Sigmoid colon (tissue), 7 donors: ENCODE data around the gene KLHL12. TPM values are rescaled to one million over a fixed set of nuclear protein-coding genes. Genes with fewer than 3 reads are reported as not detected.
"Not testable (repeated sequence)": the region's sequence is repeated elsewhere in the genome, so short reads cannot be mapped to it uniquely, and the experiment has no call there.

Experiments
- DNase-seq: peaks from one replicate; pipeline ENCODE4 v3.0.0-alpha.2; 2019
- H3K27ac ChIP-seq, 4 donors: fragments of 200-600 bp; sonication (generic); one replicate each; pipeline ENCODE4 v1.5.1; 2016 to 2019; ENCODE audit warnings: mild to moderate bottlenecking in 1 of 4
- H3K27me3 ChIP-seq, 3 donors: fragments of 200-600 bp; sonication (generic); one replicate each; pipeline ENCODE4 v1.5.1; 2019; ENCODE audit warnings: mild to moderate bottlenecking in 1 of 3
- H3K36me3 ChIP-seq, 4 donors: fragments of 200-600 bp; sonication (generic); one replicate each; pipeline ENCODE4 v1.5.1; 2016 to 2019
- H3K4me1 ChIP-seq, 4 donors: fragments of 200-600 bp; sonication (generic); one replicate each; pipeline ENCODE4 v1.5.1; 2017 to 2019
- H3K4me3 ChIP-seq, 4 donors: fragments of 200-600 bp; sonication (generic); one replicate each; pipeline ENCODE4 v1.5.1; 2017 to 2019; ENCODE audit warnings: mild to moderate bottlenecking in 2 of 4, moderate library complexity in 1 of 4
- H3K9me3 ChIP-seq, 4 donors: fragments of 200-600 bp in 3 of 4; sonication (generic) in 3 of 4; one replicate each; pipeline versions ENCODE4 v1.5.1 to v1.6.1; 2013 to 2019
- EP300 ChIP-seq, 4 donors: sonication (generic); formaldehyde crosslinking; IDR thresholded peaks; one replicate each; pipeline ENCODE4 v1.6.1; 2017; ENCODE audit warnings: antibody characterized with exemption in 4 of 4
- POLR2A ChIP-seq, 2 donors: fragments of 450-650 bp; IDR thresholded peaks; one replicate each; pipeline ENCODE4 v1.6.1; 2016; ENCODE audit warnings: antibody characterized with exemption in 2 of 2, mild to moderate bottlenecking in 2 of 2, moderate library complexity in 2 of 2
- POLR2AphosphoS5 ChIP-seq, 4 donors: sonication (generic); formaldehyde crosslinking; IDR thresholded peaks; one replicate each; pipeline ENCODE4 v1.6.1; 2017; ENCODE audit warnings: antibody characterized with exemption in 4 of 4
- WGBS, 2 donors: extraction: QIAGEN DNeasy Blood & Tissue Kit; methylation state at CpG; one replicate each; pipeline ENCODE4 v1.1.7; 2013; 5-methylcytosine and 5-hydroxymethylcytosine counted together
- intact Hi-C: fragments of 100-400 bp; cut with DNase I; formaldehyde crosslinking; loops from one replicate; pipeline ENCODE4 v1.15.1; 2023
- polyA plus RNA-seq, 3 donors: library from polyadenylated mRNA; stranded (reverse); fragments of 200-250 nt; gene quantifications; one replicate each; pipeline ENCODE4 v1.2.3, GENCODE V29; 2013
- total RNA-seq, 4 donors: library from RNA; depleted of rRNA; stranded (reverse); fragments of >200 nt; gene quantifications; one replicate each; pipeline ENCODE4 v1.1.0, GENCODE V29; 2016
- TF ChIP-seq, protein P1 (sequence below), 4 experiments: fragments of 450-650 bp in 3 of 4; fragments of 200-600 bp in 1 of 4; IDR thresholded peaks; one replicate each; pipeline ENCODE4 v1.5.1; 2016 to 2019; ENCODE audit warnings: antibody characterized with exemption in 4 of 4, mild to moderate bottlenecking in 3 of 4, moderate library complexity in 2 of 4
- donor health status: healthy with polysubstance abuse.
- donor health status: Bipolar disorder and iron deficiency.
- donor health status: healthy.

KLHL12 gene
- total and polyA plus RNA-seq, 7 donors, result 12.9 to 27.0 (median 18.3) TPM

DNA sequence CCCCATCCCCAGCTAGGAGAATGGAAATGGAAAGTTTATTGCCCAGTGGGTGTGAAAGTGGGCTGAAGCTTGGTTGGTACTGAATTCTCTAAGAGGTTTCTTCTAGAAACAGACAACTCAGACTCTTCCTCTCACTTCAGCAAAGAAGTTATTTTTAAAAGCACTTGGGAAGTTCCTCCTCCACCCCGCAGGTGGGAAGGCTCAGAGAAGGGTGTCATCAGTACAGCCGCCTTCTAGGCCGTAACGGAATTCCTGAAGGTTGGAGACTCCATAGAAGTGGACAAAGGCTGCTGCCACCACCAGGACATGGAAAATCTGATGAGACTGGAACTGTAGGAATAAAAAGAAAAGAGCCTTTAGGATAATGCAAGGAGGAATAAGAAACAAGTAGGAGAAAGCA is 14.3 kb upstream of the KLHL12 start:
- peaks cover 21 to 68% (median 53%) of the 10 kb centered on the region in 4 donors for H3K36me3 ChIP-seq
- no peak overlapping the region for H3K27ac ChIP-seq
- 92 to 94% methylated on average over 4 of the region's 4 CpGs for WGBS, 2 donors
- intact Hi-C loops, result no loop called here
- TF ChIP-seq POLR2AphosphoS5 (IDR thresholded peaks at IDR 0.05) (no peak), POLR2A (IDR thresholded peaks at IDR 0.05) (no peak), EP300 (IDR thresholded peaks at IDR 0.05) (no peak)
- TF ChIP-seq, protein P1, sequence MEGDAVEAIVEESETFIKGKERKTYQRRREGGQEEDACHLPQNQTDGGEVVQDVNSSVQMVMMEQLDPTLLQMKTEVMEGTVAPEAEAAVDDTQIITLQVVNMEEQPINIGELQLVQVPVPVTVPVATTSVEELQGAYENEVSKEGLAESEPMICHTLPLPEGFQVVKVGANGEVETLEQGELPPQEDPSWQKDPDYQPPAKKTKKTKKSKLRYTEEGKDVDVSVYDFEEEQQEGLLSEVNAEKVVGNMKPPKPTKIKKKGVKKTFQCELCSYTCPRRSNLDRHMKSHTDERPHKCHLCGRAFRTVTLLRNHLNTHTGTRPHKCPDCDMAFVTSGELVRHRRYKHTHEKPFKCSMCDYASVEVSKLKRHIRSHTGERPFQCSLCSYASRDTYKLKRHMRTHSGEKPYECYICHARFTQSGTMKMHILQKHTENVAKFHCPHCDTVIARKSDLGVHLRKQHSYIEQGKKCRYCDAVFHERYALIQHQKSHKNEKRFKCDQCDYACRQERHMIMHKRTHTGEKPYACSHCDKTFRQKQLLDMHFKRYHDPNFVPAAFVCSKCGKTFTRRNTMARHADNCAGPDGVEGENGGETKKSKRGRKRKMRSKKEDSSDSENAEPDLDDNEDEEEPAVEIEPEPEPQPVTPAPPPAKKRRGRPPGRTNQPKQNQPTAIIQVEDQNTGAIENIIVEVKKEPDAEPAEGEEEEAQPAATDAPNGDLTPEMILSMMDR (IDR thresholded peaks at IDR 0.05), result no peak
- H3K4me1 ChIP-seq, result no peaks in the 10 kb centered on the region
- DNase-seq, result no peak
- H3K9me3 ChIP-seq, result no peaks in the 10 kb centered on the region
- H3K4me3 ChIP-seq, result no peak overlapping the region
- H3K27me3 ChIP-seq, result no peaks in the 10 kb centered on the region

DNA sequence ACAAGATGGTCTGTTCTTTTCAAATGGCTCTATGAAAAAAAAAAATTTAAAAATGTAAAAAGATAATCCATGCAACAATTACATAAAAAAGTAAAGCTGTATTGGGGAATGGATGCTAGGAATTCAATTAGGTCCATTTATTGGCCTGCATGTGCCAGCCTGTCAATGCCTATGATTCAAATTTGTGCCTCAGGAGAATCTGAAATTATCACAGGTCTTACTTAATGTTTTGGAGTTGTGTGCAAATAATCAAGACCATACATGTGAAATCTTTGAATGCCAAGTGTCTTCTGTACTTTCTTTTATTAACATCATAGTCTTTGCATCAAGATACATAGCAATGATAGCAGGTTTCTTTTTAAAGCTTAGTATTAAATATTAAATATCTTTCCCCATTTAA is 13.5 kb upstream of the KLHL12 start:
- Histone ChIP-seq H3K36me3 (peaks cover 16 to 60% (median 45%) of the 10 kb centered on the region in 4 donors), H3K4me1 (no peaks in the 10 kb centered on the region), H3K4me3 (no peak overlapping the region), H3K9me3 (no peaks in the 10 kb centered on the region), H3K27ac (no peak overlapping the region), H3K27me3 (no peaks in the 10 kb centered on the region)
- intact Hi-C loops, result no loop called here
- TF ChIP-seq POLR2AphosphoS5 (IDR thresholded peaks at IDR 0.05), result no peak
- no peak for TF ChIP-seq EP300 (IDR thresholded peaks at IDR 0.05)
- no peak for TF ChIP-seq POLR2A (IDR thresholded peaks at IDR 0.05)
- TF ChIP-seq, protein P1 (IDR thresholded peaks at IDR 0.05), result no peak
- DNase-seq, result no peak

DNA sequence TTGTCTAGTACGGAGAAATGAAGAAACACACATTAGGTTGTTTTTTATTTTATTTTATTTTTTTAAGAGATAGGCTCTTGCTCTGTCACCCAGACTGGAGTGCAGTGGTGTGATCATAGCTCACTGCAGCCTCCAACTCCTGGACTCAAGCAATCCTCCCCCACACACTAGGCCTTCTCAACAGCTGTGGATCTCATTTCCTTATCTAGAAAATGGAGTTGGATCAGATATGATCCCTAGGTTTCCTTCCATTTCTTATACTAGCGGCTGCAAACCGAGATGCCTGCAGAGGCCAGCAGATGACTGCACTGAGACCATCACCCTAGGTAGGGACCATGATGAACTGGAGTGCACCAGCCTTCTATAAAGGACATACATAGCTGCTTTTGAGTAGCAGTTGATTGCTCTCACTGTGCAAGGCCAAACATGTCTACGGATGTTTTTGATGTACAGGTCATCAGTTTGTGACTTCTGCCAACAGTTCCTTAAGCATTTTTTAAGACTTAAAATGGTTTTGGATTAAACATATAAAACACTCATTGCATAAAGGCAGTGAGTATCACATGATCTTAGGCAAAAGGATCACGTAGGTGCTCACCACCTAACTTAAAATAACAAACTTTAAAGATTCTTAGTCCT is 11.4 kb upstream of the KLHL12 start:
- DNase-seq, result no peak
- Histone ChIP-seq H3K4me3 (no peak overlapping the region), H3K9me3 (no peaks in the 10 kb centered on the region), H3K4me1 (no peaks in the 10 kb centered on the region), H3K27ac (no peak overlapping the region), H3K27me3 (no peaks in the 10 kb centered on the region), H3K36me3 (peaks cover 3 to 38% (median 24%) of the 10 kb centered on the region in 4 donors)
- intact Hi-C loops, result no loop called here
- 90 to 91% methylated on average over 5 of the region's 5 CpGs for WGBS, 2 donors
- TF ChIP-seq EP300 (IDR thresholded peaks at IDR 0.05) (no peak), POLR2A (IDR thresholded peaks at IDR 0.05) (no peak), POLR2AphosphoS5 (IDR thresholded peaks at IDR 0.05) (no peak)
- TF ChIP-seq, protein P1 (IDR thresholded peaks at IDR 0.05), result no peak

DNA sequence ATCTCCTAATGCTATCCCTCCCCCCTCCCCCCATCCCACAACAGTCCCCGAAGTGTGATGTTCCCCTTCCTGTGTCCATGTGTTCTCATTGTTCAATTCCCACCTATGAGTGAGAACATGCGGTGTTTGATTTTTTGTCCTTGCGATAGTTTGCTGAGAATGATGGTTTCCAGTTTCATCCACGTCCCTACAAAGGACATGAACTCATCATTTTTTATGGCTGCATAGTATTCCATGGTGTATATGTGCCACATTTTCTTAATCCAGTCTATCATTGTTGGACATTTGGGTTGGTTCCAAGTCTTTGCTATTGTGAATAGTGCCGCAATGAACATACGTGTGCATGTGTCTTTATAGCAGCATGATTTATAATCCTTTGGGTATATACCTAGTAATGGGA is 9.4 kb upstream of the KLHL12 start:
- H3K27ac ChIP-seq, DNase-seq, H3K27me3 ChIP-seq, H3K4me1 ChIP-seq, intact Hi-C loops, H3K4me3 ChIP-seq, H3K9me3 ChIP-seq: not testable (repeated sequence)
- peaks cover 0 to 18% (median 8%) of the 10 kb centered on the region in 4 donors for H3K36me3 ChIP-seq
- WGBS, 2 donors, result 80 to 100% methylated on average over 1 to 2 of the region's 6 CpGs

GRCh38 chr1:202935844-202936243 is 8.8 kb upstream of the KLHL12 start:
- 71 to 78% methylated on average over 3 of the region's 3 CpGs for WGBS, 2 donors
- Histone ChIP-seq H3K27ac (no peak overlapping the region), H3K27me3 (no peaks in the 10 kb centered on the region), H3K4me3 (no peak overlapping the region), H3K4me1 (no peaks in the 10 kb centered on the region), H3K36me3 (peaks cover 0 to 13% (median 3%) of the 10 kb centered on the region in 4 donors), H3K9me3 (no peaks in the 10 kb centered on the region)
- DNase-seq, result no peak
- TF ChIP-seq EP300 (IDR thresholded peaks at IDR 0.05) (no peak), POLR2AphosphoS5 (IDR thresholded peaks at IDR 0.05) (no peak), POLR2A (IDR thresholded peaks at IDR 0.05) (no peak)
- TF ChIP-seq, protein P1 (IDR thresholded peaks at IDR 0.05), result no peak
- intact Hi-C loops, result no loop called here
